DND-41 (cell line): ENCODE results near the gene ECI1.

Source experiments
- EZH2 ChIP-seq: IDR thresholded peaks from 3 replicates; pipeline ENCODE4 v1.6.1; 2012; ENCODE audit warnings: borderline replicate concordance, low read depth, mild to moderate bottlenecking, moderate library complexity, low read length, inconsistent platforms; ENCODE audit not compliant: severe bottlenecking
- TF ChIP-seq, protein P1 (sequence below): IDR thresholded peaks from 2 replicates; pipeline ENCODE4 v1.5.1; 2012; ENCODE audit warnings: borderline replicate concordance, low read length, moderate library complexity, mild to moderate bottlenecking; ENCODE audit not compliant: poor library complexity, severe bottlenecking; ENCODE audit errors: extremely low read depth

DNA sequence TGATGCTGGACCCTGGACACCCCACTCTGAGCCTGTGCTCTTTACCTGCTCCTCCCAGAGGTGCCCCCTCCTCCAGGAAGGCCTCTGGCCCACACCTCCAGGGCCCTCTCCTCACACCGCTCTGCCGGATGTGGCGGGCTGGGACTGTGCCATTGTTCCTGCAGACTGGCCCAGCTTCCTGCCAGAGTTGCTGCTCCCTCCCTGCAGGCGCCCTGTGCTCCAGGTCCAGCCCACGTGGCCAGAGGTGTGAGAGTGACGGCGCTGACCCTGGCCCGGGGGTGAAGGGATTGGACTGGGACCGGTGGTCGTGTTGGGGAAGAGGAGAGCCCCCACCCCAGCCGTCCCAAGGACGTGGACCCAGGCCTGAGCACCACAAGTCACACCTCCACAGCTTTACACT lies 22.3 kb downstream of the ECI1 start:
- TF ChIP-seq, protein P1, sequence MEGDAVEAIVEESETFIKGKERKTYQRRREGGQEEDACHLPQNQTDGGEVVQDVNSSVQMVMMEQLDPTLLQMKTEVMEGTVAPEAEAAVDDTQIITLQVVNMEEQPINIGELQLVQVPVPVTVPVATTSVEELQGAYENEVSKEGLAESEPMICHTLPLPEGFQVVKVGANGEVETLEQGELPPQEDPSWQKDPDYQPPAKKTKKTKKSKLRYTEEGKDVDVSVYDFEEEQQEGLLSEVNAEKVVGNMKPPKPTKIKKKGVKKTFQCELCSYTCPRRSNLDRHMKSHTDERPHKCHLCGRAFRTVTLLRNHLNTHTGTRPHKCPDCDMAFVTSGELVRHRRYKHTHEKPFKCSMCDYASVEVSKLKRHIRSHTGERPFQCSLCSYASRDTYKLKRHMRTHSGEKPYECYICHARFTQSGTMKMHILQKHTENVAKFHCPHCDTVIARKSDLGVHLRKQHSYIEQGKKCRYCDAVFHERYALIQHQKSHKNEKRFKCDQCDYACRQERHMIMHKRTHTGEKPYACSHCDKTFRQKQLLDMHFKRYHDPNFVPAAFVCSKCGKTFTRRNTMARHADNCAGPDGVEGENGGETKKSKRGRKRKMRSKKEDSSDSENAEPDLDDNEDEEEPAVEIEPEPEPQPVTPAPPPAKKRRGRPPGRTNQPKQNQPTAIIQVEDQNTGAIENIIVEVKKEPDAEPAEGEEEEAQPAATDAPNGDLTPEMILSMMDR: no peak
- TF ChIP-seq EZH2: no peak
